NCI-H82 treated with DMSO at 0.1 percent for 48 hours (cell line): Measurements from ENCODE around the gene POFUT1.
"Not testable (repeated sequence)": the region's sequence is repeated elsewhere in the genome, so short reads cannot be mapped to it uniquely, and the experiment has no call there.

Source experiments
- DNase-seq: peaks from one replicate; lab custom pipeline; 2025; ENCODE audit not compliant: unreplicated experiment; lab: John Stamatoyannopoulos, UW

POFUT1 gene

DNA sequence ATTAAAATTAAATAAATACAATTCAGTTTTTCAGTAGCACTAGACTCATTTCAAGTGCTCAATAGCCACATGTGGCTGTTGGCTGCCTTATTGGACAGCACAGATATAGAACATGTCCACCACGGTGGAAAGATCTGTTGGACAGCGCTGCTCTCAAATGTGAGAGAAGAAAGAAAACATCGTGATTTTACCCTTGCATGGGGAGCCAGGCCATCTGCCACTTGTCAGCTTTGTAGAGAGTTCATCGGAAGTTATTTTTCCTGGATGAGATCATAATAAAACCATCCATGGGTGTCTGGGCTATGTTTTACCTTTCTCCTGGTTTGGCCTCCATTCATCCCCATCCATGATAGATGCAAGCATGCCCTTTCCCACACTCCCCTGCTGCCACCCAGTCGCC, 63.9 kb downstream of the POFUT1 start:
- DNase-seq: no peak

- DNase-seq: no peak
Measured at GRCh38 chr20:32274359-32274758, 66.7 kb downstream of the POFUT1 start.

DNA sequence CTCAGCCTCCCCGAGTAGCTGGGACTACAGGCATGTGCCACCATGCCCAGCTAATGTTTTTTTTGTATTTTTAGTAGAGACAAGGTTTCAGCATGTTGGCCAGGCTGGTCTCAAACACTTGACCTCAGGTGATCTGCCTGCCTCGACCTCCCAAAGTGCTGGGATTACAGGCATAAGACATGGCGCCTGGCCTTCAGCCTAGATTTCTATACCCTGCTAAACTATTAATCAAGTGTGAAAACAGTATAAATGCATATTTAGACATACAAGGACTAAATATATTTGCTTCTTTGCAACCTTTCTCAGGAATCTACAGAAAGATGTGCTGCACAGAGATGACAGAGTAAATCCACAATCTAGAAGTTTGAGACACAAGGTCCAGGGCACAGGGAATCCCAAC, 67.5 kb downstream of the POFUT1 start:
- DNase-seq: not testable (repeated sequence)

DNA sequence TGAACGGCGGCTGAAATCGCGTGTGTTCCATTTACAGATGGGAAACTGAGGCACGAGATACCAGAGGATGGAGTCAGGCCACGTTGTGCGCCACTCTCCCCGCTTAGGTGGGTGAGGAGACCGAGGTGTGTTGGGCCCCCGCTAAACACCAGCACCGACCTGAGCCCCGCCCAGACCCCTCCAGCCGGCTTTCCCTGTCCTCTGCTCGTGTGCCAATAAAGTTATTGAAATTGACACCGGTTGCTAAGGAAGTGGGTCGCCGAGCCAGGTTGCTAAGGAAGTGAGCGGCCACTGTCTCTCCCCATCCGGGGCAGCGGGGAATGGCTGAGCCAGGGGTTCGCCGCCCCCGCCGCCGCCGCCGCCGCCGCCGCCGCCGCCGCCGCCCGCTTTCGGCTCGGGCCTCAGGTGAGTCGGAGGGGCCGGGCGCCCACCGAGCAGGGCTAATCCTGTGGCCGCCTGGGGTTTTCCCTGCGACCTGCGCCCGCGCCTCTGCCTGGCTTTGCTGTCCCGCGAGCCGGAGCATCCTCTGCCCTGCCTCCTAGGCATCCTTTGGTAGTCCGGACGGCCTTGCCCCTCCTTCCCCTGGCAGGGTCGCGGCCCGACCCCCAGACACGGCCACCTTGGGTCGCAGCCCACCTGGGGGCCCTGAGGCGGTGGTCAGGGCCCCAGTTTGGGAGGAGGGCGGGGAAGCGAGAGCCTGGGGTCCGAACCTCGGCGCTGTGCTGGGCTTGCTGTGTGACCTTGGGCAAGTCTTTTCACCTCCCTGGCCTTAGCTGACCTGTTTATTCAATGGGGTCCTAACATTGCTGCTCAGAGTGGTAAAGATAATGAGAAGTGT, 69.9 kb downstream of the POFUT1 start, which contains the start of gene KIF3B:
TSS of gene KIF3B (plus strand) at position 291 of the 838 bp plus-strand sequence. CDS start 32,127 bp downstream, outside the sequence.
- DNase-seq: peak; percentile 80

GRCh38 chr20:32278199-32278643, 70.5 kb downstream of the POFUT1 start:
- no peak for DNase-seq

DNA sequence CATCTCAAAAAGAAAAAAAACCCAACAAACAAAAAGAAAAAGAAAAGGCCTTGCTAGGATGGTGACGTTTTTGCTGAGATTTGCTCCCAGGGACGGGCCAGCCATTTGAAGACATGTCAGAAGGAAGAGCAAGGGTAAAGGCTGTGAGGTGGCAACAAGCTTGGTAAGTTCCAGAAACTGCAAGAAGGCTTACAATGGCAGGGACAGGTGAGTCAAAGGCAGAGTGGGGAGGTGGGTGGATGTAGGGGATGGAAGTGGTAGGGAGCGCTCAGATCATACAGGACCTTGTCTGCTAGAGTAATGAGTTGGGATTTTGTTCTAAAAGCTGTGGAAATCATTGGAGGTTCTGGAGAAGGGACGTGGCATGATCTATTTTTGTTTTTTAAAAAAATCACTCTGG, 74.0 kb downstream of the POFUT1 start:
- DNase-seq: no peak

DNA sequence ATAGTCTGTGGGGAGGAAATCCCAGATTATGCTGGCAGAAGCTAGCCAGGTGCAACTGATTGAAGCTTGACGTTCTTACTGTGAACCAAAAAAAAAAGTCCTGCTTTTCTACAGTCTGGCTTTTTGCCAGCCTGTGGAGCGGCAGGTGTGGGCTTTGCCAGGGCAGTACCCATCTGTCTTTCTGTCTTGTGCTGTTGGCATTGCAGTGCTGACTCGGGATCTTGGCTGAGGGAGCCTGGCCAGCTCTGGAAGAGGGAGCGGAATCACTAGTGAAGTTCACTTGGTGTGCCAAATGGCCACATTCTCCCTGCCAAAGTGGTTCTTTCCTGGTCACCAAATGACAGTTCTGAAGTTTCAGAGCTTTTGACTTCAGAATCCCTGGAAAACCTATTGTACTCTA, 74.8 kb downstream of the POFUT1 start:
- no peak for DNase-seq

DNA sequence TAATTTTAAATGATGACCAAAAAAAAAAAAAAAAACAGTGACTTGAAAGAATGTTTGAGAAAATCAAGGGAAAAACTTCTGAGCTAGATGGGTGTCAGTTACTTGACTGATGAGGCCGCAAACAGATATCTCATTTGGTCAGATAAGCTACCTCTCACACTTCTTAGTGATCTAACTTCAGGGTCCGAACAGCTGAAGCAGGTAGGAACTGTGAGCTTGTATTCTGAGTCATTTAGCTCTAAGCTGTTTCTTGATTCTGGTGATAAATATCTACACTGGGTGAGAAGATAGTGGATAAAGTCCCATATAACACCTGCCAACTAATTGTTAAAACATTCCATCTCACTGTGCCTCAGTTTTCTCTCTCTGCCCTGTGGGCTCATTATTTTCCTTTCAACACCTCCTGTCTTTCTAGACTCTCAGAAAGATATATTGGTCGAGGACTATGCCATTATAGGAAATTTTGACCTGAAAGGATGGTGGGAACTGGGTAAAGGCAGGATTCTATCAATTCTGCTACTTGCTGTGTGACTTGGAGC, 77.5 kb downstream of the POFUT1 start:
- DNase-seq: no peak

DNA sequence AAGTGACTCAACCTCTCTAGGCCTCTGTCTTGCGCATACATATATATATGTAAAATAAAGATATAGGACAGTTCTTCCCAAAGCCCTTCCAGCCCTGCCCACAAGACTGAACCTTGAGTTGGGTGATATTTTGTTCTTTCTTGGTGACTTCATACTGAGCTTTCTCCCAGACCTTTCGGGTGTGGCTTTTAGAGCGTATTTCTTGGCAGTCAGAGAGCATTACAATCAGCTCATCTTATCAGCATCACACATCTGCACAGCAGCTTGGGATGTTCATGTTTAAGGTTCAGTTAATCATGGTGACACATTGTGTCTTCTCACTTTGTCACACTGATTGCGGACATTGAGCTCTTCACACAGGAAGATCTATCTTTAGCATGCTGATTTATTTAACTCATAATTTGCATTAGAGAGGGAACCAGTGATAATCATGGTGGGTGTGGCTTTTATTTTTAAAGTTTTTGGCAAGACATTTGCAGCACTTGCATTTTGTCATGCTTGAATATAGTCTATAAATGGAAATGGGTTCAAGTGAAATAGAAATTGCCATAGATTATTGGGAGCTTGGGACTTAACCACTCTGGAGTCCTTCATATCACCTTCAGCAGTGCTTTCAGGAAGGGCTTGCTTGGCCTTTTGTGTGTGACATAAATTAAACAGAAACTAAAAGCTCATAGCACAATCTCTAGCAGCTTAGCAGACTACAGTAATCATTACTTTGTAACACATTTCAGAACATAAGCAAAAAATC, 78.1 kb downstream of the POFUT1 start:
- DNase-seq: no peak

- DNase-seq: no peak
Measured at GRCh38 chr20:32287231-32287638, 79.6 kb downstream of the POFUT1 start.
